Measurements from ENCODE around the gene GTF2F1.

DNA sequence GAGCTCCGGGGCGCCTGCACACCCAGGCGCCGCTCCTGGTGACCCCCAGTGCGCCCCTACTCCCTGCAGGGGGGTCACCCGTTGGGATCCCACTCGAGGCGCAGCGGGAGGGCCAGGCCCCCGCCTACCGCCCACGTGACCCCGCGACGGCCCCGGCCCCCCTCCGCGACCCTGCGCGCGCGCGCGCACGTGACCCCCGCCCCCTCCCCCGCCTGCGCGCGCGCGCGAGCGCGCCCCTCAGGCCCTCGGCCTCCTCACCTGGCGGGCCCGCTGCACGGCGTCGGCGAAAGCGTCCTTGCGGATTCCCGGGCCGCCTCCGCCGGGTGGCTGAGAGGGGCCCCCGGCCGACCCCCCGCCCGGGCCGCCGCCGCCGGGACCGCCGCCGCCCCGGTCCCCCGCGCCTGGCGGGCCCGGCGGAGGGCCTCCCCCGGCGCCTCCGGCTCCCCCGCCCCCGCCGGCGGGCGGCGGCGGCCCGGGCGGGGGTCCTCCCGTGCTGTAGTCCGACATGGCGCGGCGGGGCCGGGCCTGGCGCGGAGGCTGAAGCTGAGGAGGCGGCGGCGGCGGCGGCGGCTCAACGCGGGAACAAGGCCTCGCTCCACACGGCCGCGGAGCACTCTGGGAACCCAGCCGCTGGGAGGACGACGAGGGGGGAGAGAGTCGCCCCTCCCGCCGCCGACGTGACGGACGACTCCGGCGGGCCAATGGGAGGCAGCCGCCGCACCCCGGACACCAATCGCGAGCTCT is 31.4 kb upstream of the GTF2F1 start, which contains the start of gene KHSRP:
- TF ChIP-seq GATA2 (IDR thresholded peaks at IDR 0.05; ENCODE audit: low read depth, low read length), result no peak
- no peak for TF ChIP-seq GATA3 (IDR thresholded peaks at IDR 0.05; ENCODE audit: low read depth, low read length)

Measured in SH-SY5Y (cell line).